Activated CD8-positive, alpha-beta memory T cell treated with anti-CD3 and anti-CD28 coated beads for 48 hours (primary cell): ENCODE results near the gene SDHA.
"Not testable (repeated sequence)": the region's sequence is repeated elsewhere in the genome, so short reads cannot be mapped to it uniquely, and the experiment has no call there.

Experiments
- DNase-seq, 3 experiments: peaks; one replicate each; pipeline ENCODE4 v3.0.0-alpha.2; 2020; ENCODE audit warnings: low read depth in 2 of 3, low spot score in 2 of 3

Gene SDHA

GRCh38 chr5:251975-252374 lies 33.9 kb downstream of the SDHA start:
- DNase-seq = not testable (repeated sequence)

- no peak for DNase-seq
Observed at GRCh38 chr5:252546-252945, 34.4 kb downstream of the SDHA start.

GRCh38 chr5:254322-254721 lies 36.2 kb downstream of the SDHA start:
- DNase-seq = not testable (repeated sequence)

- not testable (repeated sequence) for DNase-seq
Observed at GRCh38 chr5:255116-255515, 37.0 kb downstream of the SDHA start.

GRCh38 chr5:256347-256746 lies 38.2 kb downstream of the SDHA start:
- not testable (repeated sequence) for DNase-seq

- DNase-seq = no peak
Observed at GRCh38 chr5:257148-257547, 39.0 kb downstream of the SDHA start.

- not testable (repeated sequence) for DNase-seq
Observed at GRCh38 chr5:263275-263974, 45.3 kb downstream of the SDHA start.

- DNase-seq = no peak
Observed at GRCh38 chr5:264338-264737, 46.2 kb downstream of the SDHA start.

- not testable (repeated sequence) for DNase-seq
Observed at GRCh38 chr5:266311-267026, 48.3 kb downstream of the SDHA start.

GRCh38 chr5:267716-268115 lies 49.6 kb downstream of the SDHA start:
- DNase-seq = no peak

GRCh38 chr5:270340-270739 lies 52.2 kb downstream of the SDHA start:
- DNase-seq = no peak

- DNase-seq = not testable (repeated sequence)
Observed at GRCh38 chr5:271828-272167, 53.7 kb downstream of the SDHA start.

GRCh38 chr5:273091-273490 lies 55.0 kb downstream of the SDHA start:
- not testable (repeated sequence) for DNase-seq

- DNase-seq = not testable (repeated sequence)
Observed at GRCh38 chr5:273491-273890, 55.4 kb downstream of the SDHA start.

GRCh38 chr5:274346-274745 lies 56.2 kb downstream of the SDHA start:
- DNase-seq = not testable (repeated sequence)

- no peak for DNase-seq
Observed at GRCh38 chr5:278646-279045, 60.5 kb downstream of the SDHA start.

GRCh38 chr5:279051-279665 lies 61.0 kb downstream of the SDHA start:
- not testable (repeated sequence) for DNase-seq

GRCh38 chr5:285991-286557 lies 68.0 kb downstream of the SDHA start:
- no peak for DNase-seq

- DNase-seq = not testable (repeated sequence)
Observed at GRCh38 chr5:290200-290599, 72.1 kb downstream of the SDHA start.

- DNase-seq = not testable (repeated sequence)
Observed at GRCh38 chr5:291345-291744, 73.2 kb downstream of the SDHA start.

GRCh38 chr5:294788-295187 lies 76.7 kb downstream of the SDHA start:
- not testable (repeated sequence) for DNase-seq

- not testable (repeated sequence) for DNase-seq
Observed at GRCh38 chr5:296207-296606, 78.1 kb downstream of the SDHA start.
